Endothelial cell of umbilical vein (primary cell): ENCODE data around the gene TWF2.

Experiments
- EZH2 ChIP-seq: IDR thresholded peaks from 2 replicates; pipeline ENCODE4 v1.6.1; 2012; ENCODE audit warnings: borderline replicate concordance, low read depth, mild to moderate bottlenecking, moderate library complexity, low read length, inconsistent platforms; ENCODE audit not compliant: severe bottlenecking
- JUN ChIP-seq: IDR thresholded peaks from 2 replicates; pipeline ENCODE4 v1.6.1; 2011; ENCODE audit warnings: borderline replicate concordance, low read depth; ENCODE audit not compliant: insufficient read length, insufficient read depth
- MYC ChIP-seq: IDR thresholded peaks from one replicate; pipeline ENCODE4 v1.6.1; 2011; ENCODE audit warnings: mild to moderate bottlenecking, low read depth, low read length
- POLR2A ChIP-seq: IDR thresholded peaks from 2 replicates; pipeline ENCODE4 v1.6.1; 2012; ENCODE audit warnings: low read depth, mild to moderate bottlenecking, control low read depth, low read length
- POLR2AphosphoS5 ChIP-seq: IDR thresholded peaks from 2 replicates; pipeline ENCODE4 v1.6.1; 2012; ENCODE audit warnings: low read depth, mild to moderate bottlenecking, control low read depth, low read length, moderate library complexity; ENCODE audit not compliant: insufficient read depth
- TF ChIP-seq, protein P1 (sequence below), 2 donors: IDR thresholded peaks; 1 replicate in 1 of 2; 2 replicates in 1 of 2; pipeline ENCODE4 v1.5.1; 2011; ENCODE audit warnings: low read length in 2 of 2, mild to moderate bottlenecking in 2 of 2, moderate library complexity in 2 of 2, control low read depth in 1 of 2, inconsistent platforms in 1 of 2, low read depth in 1 of 2; ENCODE audit not compliant: insufficient read depth in 1 of 2; ENCODE audit errors: extremely low read depth in 1 of 2
- TF ChIP-seq, protein P2 (sequence below): IDR thresholded peaks from 2 replicates; pipeline ENCODE4 v1.6.1; 2011; ENCODE audit not compliant: insufficient read depth, insufficient read length

DNA sequence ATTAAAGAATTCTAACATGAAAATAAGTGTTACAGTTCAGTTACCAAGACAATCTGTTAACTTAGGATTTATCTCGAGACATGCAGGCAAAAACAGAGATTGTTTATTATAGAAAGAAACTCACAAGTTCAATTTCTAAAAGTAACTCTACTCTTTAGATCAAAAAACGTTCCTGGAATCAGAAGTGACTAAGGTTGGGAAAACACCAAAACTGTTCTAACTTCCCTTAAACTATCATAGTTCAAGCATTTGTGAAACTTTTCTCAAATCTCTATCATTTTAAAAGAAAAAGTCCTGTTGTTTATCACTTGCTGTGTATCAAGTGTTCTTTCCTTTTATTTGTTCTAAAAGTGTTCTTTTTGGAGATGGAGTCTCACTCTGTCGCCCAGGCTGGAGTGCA, 30.8 kb upstream of the TWF2 start:
- TF ChIP-seq, protein P1, sequence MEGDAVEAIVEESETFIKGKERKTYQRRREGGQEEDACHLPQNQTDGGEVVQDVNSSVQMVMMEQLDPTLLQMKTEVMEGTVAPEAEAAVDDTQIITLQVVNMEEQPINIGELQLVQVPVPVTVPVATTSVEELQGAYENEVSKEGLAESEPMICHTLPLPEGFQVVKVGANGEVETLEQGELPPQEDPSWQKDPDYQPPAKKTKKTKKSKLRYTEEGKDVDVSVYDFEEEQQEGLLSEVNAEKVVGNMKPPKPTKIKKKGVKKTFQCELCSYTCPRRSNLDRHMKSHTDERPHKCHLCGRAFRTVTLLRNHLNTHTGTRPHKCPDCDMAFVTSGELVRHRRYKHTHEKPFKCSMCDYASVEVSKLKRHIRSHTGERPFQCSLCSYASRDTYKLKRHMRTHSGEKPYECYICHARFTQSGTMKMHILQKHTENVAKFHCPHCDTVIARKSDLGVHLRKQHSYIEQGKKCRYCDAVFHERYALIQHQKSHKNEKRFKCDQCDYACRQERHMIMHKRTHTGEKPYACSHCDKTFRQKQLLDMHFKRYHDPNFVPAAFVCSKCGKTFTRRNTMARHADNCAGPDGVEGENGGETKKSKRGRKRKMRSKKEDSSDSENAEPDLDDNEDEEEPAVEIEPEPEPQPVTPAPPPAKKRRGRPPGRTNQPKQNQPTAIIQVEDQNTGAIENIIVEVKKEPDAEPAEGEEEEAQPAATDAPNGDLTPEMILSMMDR (IDR thresholded peaks at IDR 0.05; ENCODE audit: extremely low read depth in 1 of 2, insufficient read depth in 1 of 2, low read depth in 1 of 2, low read length in 2 of 2), result no peak
- TF ChIP-seq MYC (no peak), EZH2 (no peak), POLR2A (no peak), POLR2AphosphoS5 (no peak), JUN (no peak)
- TF ChIP-seq, protein P2, sequence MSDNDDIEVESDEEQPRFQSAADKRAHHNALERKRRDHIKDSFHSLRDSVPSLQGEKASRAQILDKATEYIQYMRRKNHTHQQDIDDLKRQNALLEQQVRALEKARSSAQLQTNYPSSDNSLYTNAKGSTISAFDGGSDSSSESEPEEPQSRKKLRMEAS, result no peak
